ENCODE measurements around the gene ABCC4.

- TF ChIP-seq CTCF (IDR thresholded peaks at IDR 0.05) (no peak), POLR2A (IDR thresholded peaks at IDR 0.05) (no peak)
Observed at GRCh38 chr13:95005300-95005699, 296.0 kb downstream of the ABCC4 start.

Measured in stomach (tissue), 4 donors.